GM11168 (cell line): ENCODE data around the gene CNIH3.
"Not testable (repeated sequence)": the region's sequence is repeated elsewhere in the genome, so short reads cannot be mapped to it uniquely, and the experiment has no call there.

Experiments
- in situ Hi-C: fragments of 300-500 bp; cut with MboI; formaldehyde crosslinking; loops from one replicate; pipeline ENCODE4 v1.12.0; 2022; ENCODE audit warnings: low sequenced_read_pairs; ENCODE audit not compliant: unreplicated experiment

CNIH3 gene

DNA sequence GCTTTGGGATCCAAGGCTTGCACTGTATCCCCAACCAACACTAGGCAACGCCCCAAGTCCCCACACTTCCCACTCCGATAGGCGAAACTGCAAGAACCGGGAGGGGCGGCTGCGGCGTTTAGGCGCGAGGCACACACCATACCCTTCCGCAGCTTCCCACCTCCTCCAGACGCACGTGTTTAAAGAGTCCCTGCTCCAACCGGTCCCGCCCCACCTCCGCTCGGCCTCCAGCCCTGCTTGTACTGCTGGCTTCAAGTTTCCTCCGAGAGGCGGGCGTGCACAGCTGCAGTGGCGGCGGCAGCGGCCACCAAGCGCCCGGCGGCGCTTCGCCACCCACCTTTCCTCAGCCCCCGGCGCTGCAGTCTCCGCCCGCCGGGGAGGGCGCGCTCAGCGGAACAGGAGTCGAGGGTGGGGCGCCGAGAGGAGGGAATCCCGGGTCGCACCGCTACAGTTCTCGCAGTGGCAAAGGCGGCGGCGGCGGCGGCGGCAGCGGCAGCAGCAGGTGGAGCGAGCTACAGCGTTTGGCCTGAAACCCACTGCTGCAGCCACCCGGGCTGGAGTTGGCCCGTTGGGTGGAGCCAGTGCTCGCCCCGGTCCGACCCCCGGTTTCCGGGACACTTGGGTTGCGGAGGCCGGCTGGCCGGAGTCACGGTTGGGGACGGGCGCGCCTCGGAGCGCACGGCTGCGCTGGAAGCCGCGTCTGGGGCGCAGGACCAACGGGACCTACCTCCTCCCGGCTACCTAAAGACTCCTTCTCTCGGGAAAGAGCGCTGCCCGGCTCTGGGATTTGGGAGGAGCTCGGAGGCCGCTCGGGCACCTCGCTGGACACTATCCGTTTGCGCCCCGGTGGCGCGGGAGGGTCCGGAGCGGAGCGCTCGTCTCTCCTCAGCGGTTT is at the start of gene CNIH3:
Gene CNIH3 (plus strand): TSS at position 457 of the 895 bp plus-strand sequence. CDS start 858 bp downstream, outside the sequence.
- in situ Hi-C loops, result no loop called here

DNA sequence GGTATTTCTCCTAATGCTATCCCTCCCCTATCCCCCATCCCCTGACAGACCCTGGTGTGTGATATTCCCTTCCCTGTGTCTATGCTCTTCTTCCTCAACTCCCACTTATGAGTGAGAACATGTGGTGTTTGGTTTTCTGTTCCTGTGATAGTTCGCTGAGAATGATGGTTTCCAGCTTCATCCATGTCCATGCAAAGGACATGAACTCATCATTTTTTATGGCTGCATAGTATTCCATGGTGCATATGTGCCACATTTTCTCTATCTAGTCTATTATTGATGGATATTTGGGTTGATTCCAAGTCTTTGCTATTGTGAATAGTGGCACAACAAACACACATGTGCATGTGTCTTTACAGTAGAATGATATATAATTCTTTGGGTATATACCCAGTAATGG is 49.6 kb upstream of the CNIH3 start:
- in situ Hi-C loops, result not testable (repeated sequence)

DNA sequence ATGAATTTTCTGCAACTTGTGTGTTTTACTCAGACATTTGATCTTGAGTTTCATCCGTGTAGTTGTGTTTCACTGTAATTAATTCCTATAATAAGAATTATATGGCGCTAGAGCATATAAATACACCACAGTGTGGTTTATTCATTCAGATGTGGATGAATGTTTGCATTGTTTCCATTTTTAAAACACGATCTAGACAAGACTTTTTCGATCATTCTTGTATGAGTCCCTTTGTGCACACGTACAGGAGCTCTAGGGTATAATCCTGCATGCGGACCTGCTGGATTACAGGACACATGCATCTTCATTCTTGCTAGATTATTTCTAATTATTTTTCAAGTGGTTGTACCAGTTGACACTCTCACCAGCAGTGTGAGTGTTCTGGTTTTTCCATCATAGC is 46.8 kb upstream of the CNIH3 start:
- in situ Hi-C loops, result no loop called here

GRCh38 chr1:224571975-224572374 is 44.1 kb upstream of the CNIH3 start:
- in situ Hi-C loops, result not testable (repeated sequence)

GRCh38 chr1:224579526-224579925 is 36.6 kb upstream of the CNIH3 start:
- in situ Hi-C loops, result no loop called here

DNA sequence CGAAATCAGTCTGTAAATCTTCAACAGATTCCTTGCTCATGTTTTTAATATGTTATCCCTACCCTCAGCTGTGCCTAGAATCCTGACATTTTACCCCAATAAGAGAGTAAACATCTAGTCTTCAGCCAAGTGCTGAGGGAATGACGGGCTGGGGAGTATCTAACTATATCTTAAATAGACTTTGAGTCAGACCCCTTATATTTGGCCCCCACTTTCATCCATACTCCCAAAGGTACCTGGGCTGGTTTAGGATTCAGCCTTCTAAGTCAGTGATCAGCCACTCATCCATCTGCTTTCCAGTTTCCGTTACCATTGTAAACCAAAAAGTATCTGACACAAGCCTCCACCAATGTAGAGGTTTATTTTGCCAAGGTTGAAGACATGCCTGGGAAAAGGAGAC is 36.1 kb upstream of the CNIH3 start:
- in situ Hi-C loops, result no loop called here

DNA sequence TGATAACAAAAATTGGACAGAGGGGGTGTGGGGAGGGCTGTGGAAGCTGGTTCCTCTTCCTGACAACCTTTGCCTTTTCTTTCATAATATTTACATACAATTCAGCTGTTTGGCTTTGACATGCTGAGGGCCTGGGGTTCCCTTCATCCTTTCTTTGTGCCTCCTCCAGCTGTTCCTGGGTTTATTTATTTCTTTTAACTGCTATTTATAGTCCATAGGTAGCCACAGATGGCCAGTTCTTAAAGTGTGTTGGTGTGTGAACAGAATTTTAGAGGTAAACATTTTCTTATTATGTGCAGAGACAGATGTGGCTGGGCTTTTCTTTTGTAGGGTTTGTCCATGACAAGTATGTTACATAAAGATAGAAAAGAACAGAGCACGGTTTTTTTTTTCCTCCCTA is 34.1 kb upstream of the CNIH3 start:
- in situ Hi-C loops, result no loop called here

DNA sequence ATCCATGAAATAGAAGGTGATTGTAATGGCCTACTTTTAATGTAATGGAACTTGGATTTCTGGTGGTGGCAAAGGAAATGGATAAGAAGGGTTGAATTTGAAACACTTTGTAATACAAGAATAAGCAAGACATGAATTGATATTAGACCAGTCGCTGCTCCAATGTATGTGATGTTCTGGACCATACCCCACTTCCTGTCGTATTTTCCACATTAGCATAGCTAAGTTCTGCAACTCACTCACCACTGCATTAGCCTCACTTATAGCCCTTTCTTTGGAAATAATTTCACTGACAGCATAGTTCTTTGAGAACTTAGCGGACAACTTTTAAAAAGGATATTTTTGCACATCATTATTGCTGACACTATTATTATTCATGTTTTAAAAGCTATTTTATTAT is 32.3 kb upstream of the CNIH3 start:
- in situ Hi-C loops, result no loop called here

GRCh38 chr1:224585051-224585450 is 31.1 kb upstream of the CNIH3 start:
- in situ Hi-C loops, result no loop called here

- in situ Hi-C loops, result no loop called here
These were observed 29.1 kb upstream of the CNIH3 start for GRCh38 chr1:224587051-224587450.

DNA sequence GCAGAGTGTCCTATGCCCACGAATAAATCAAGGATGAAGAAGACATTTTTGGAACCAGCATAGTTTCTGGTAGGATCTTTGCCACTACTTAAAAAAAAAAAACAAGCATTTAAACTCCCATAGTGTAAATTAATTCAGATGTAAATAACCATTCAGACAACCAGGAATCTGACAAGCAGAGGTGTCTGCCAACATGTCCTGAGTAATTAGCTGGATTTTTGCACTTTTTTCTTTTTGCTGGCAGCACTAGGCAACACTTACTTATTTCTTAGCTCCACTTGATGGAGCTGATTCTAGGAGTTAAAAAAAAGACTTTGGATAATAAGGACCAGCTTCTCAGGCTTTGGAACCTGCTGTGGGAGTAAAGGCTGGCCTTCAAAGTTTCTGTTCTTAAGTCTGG is 27.6 kb upstream of the CNIH3 start:
- in situ Hi-C loops, result no loop called here

DNA sequence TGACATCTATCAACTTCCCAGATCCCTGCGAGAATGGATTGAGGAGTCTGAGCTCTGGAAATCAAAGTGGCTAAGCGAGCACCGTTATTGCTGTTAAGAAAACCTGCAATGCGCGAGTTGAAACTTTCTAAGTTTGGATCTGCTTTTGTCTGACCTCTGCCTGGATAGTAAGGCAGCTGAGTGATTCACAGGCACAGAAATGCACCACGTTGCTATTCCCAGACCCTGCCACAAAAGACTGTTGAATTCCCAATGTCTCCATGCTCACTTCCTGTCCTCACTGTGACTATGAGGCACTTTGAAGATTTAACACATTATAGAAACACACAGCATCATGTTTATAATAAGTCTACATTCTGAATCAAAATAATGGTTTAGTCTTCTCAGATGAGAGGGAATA is 27.1 kb upstream of the CNIH3 start:
- in situ Hi-C loops, result no loop called here

GRCh38 chr1:224591326-224591725 is 24.8 kb upstream of the CNIH3 start:
- in situ Hi-C loops, result no loop called here

GRCh38 chr1:224592636-224593582 is 23.2 kb upstream of the CNIH3 start:
- in situ Hi-C loops, result no loop called here

- in situ Hi-C loops, result no loop called here
These were observed 21.8 kb upstream of the CNIH3 start for GRCh38 chr1:224594360-224594759.

GRCh38 chr1:224594851-224595250 is 21.3 kb upstream of the CNIH3 start:
- in situ Hi-C loops, result no loop called here

DNA sequence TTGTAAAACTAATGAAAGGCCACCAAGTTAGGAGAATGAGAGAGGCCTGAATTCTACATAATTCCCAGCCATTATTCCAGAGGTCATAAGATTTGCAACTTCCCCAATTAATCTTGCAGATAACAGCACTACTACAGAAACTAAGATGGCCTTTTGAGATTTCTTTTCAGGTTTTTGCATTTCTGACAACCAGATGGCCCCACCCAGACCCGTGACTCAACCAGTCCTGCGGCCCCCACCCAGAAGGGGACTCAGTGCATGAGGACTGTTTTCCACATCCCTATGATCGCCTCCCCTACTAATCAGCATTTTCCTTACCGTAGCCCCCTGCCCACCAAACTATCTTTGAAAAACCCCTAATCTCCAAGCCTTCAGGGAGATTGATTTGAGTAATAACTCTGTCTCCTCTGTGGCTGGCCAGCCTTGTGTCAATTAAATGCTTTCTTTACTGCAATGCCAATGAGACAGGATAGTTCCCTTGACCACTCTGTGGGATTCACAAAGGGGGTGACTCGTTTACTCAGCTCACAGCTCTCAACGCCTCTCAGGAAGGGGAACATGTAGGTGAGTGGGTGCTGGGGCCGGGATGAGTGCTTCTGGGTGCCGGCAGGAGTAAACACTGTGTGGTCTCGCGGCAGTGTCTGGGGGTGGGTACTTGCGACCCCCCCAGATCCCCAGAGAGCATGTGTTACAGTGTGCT is 10.5 kb upstream of the CNIH3 start:
- in situ Hi-C loops, result no loop called here

DNA sequence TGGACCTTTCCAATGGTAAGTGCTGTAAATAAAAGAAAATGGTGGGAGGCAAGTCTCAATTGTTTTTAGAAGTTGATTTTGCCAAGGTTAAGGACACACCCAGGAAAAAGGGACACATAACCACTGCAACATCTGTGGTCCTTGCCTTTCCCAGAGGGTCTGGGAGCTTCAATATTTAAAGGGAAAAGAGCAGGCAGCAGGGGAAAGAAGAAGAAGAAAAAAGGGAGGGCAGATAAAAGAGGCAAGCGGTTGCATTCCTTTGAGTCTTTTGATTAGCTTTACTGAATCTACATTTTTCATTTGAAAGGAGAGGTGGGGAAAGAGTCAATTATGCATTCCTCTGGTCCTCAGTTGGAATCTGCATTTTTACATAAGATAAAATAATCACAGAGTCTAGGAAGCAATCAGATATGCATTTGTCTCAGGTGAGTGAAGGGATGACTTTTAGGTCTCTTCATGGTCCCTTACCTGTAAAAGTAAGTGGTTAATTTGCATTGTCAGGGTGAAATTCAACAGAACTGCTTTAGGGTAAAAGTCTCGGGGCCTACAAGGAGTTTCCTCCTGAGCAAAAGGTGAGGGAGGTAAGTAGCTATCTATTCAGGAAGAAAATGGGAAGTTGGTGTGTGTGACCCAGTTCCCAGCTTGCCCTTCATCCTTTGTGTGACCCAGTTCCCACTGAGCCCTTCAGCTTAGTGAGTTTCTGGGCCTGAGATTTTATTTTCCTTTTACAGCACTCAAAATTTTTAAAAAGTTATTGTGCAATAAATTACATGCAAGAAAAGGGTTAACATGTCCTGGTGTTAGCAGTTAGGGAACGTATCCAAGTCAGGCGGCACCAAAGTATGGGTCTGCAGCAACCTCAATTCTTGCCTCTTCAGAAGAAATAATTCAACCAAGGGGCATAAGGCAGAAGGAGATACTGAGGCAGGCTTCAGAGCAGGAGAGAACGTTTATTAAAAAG is 8.6 kb upstream of the CNIH3 start:
- in situ Hi-C loops, result no loop called here

GRCh38 chr1:224609333-224609732 is 6.8 kb upstream of the CNIH3 start:
- in situ Hi-C loops, result no loop called here
